GM12875 (cell line): ENCODE measurements around the gene USP54.
"Not testable (repeated sequence)": the region's sequence is repeated elsewhere in the genome, so short reads cannot be mapped to it uniquely, and the experiment has no call there.

ENCODE experiments used
- H3K4me3 ChIP-seq: one replicate; pipeline ENCODE4 v1.5.1; 2011; ENCODE audit warnings: low read depth, low read length, control low read depth
- CTCF ChIP-seq: IDR thresholded peaks from 2 replicates; pipeline ENCODE4 v1.5.1; 2011; ENCODE audit warnings: low read depth, mild to moderate bottlenecking, control low read depth, inconsistent platforms, low read length, moderate library complexity, borderline replicate concordance; ENCODE audit not compliant: insufficient read depth

The USP54 gene

GRCh38 chr10:73625884-73626752 lies 35.0 kb upstream of the USP54 start:
- no peak for TF ChIP-seq CTCF

GRCh38 chr10:73625004-73625883 lies 34.1 kb upstream of the USP54 start:
- no peak for TF ChIP-seq CTCF
- peak overlapping the region; percentile 63 for H3K4me3 ChIP-seq

More at GRCh38 chr10:73625884-73626752, 35.0 kb upstream of the USP54 start:
- H3K4me3 ChIP-seq = peak overlapping the region; percentile 94

GRCh38 chr10:73623056-73623455 lies 31.9 kb upstream of the USP54 start:
- TF ChIP-seq CTCF = no peak

GRCh38 chr10:73620974-73621373 lies 29.8 kb upstream of the USP54 start:
- H3K4me3 ChIP-seq = not testable (repeated sequence)

More at GRCh38 chr10:73623056-73623455, 31.9 kb upstream of the USP54 start:
- no peak overlapping the region for H3K4me3 ChIP-seq

GRCh38 chr10:73617143-73617542 lies 26.0 kb upstream of the USP54 start:
- H3K4me3 ChIP-seq = not testable (repeated sequence)

GRCh38 chr10:73614720-73615119 lies 23.6 kb upstream of the USP54 start:
- TF ChIP-seq CTCF = no peak
- H3K4me3 ChIP-seq = no peak overlapping the region

GRCh38 chr10:73609116-73609515 lies 18.0 kb upstream of the USP54 start:
- TF ChIP-seq CTCF = no peak
- no peak overlapping the region for H3K4me3 ChIP-seq

- no peak overlapping the region for H3K4me3 ChIP-seq
- no peak for TF ChIP-seq CTCF
These were observed 10.4 kb upstream of the USP54 start for GRCh38 chr10:73601486-73601921.
